H1 (cell line): ENCODE results near the gene GPR180. TPM values are rescaled to one million over a fixed set of nuclear protein-coding genes. Genes with fewer than 3 reads are reported as not detected.

Experiments used
- KDM1A ChIP-seq: fragments of 200-600, 300-600 bp; sonication (generic); IDR thresholded peaks from 2 replicates; pipeline ENCODE4 v1.7.1; 2016; ENCODE audit warnings: mild to moderate bottlenecking, low read length, borderline replicate concordance
- KDM5A ChIP-seq: fragments of 200-600 bp; IDR thresholded peaks from 2 replicates; pipeline ENCODE4 v1.7.1; 2012; ENCODE audit warnings: mild to moderate bottlenecking, low read length, inconsistent platforms, mixed read lengths
- RAD21 ChIP-seq, 2 experiments: IDR thresholded peaks in 1 of 2; conservative IDR thresholded peaks in 1 of 2; 2 replicates each; pipeline ENCODE4 v1.6.1; 2011; ENCODE audit warnings: low read depth in 2 of 2, low read length in 2 of 2, improper control_type of control experiment in 1 of 2, inconsistent platforms in 1 of 2, mild to moderate bottlenecking in 1 of 2, moderate library complexity in 1 of 2
- SP1 ChIP-seq: IDR thresholded peaks from 2 replicates; pipeline ENCODE4 v1.6.1; 2011; ENCODE audit warnings: low read depth, low read length
- USF2 ChIP-seq: IDR thresholded peaks from 2 replicates; pipeline ENCODE4 v1.6.1; 2011; ENCODE audit warnings: low read length, improper control_type of control experiment
- polyA plus RNA-seq, 7 experiments: library from polyadenylated mRNA; depleted of rRNA in 3 of 7; stranded (reverse) in 5 of 7; unstranded in 2 of 7; fragments of >200 nt in 5 of 7; fragments of 200-250 nt in 2 of 7; gene quantifications; 1 replicate in 5 of 7; 2 replicates in 1 of 7; 4 replicates in 1 of 7; pipeline versions ENCODE4 v1.2.1 to v1.2.3, GENCODE V29; 2011 to 2013; ENCODE audit warnings: missing spikeins in 2 of 7, mixed read lengths in 2 of 7
- total RNA-seq: library from RNA; stranded (reverse); fragmentation: NEBNext Ultra II Directional; extraction: Animal tissue kit (Norgen Biotek cat#: 25700); gene quantifications from 2 replicates; pipeline ENCODE4 v1.2.1, GENCODE V29; 2021

The GPR180 gene
- total and polyA plus RNA-seq, 2 of the 8 experiments (the other 6 are each of a cell fraction or from before 2014, with no cell fraction given), result 1.8 to 4.8 TPM

DNA sequence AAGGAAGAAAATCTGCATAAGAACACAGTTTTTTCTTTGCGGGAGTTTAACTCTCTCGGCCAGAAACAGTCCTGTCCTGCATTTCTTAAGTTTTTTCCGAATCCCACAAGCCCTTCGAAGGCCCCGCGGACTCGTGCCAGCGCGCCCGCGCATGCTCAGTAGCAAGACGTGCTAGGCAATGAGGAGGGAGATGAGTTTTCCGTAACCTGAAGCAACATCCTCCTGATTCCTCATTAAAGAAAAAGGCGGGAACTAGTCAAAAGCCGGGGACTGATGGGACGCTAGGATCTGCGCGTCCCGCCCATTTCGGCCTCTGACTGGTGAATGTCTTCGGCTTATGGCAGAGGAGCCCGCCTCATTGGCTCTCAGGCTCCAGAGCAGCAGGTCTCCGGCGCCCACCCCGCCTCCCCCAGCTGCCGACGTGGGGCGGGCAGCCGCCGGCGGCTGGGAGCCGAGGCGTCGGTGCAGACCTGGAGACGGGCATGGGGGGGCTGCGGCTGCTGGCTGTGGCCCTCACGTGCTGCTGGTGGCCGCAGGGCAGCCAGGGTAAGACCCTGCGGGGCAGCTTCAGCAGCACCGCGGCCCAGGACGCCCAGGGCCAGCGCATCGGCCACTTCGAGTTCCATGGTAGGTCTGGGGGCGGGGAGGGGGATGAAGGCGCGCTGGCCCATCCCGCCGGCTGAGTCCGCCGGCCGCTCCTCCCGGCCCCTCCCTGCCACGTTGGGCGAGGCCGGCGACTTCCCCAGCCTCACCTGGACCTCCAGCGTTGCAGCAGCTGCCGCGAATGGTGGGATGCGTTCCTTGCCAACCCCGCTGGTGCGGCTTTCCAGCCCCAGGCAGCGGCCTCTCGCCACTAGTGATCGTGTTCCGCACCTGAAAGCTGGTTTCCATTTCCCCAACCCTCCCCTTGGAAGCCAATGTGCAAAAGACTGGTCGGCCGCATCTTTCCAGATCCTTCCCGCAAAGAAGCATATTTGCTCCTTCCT is at the start of gene GPR180 (continued):
- TF ChIP-seq SP1 (peak; percentile 85; the same call in 1 of the 2 replicates), KDM5A (0 out of 2 replicates have a peak, but pooled peaks have one; percentile 19), KDM1A (0 out of 2 replicates have a peak, but pooled peaks have one; percentile 44), USF2 (no peak; the same call in 1 of the 2 replicates), RAD21 (IDR thresholded peaks at IDR 0.05 in 1 of 2, conservative IDR thresholded peaks at IDR 0.05 in 1 of 2; ENCODE audit: low read depth in 2 of 2, low read length in 2 of 2) (no peak)
